ENCODE results near the gene ARHGAP19.
"Not testable (repeated sequence)": the region's sequence is repeated elsewhere in the genome, so short reads cannot be mapped to it uniquely, and the experiment has no call there.

DNA sequence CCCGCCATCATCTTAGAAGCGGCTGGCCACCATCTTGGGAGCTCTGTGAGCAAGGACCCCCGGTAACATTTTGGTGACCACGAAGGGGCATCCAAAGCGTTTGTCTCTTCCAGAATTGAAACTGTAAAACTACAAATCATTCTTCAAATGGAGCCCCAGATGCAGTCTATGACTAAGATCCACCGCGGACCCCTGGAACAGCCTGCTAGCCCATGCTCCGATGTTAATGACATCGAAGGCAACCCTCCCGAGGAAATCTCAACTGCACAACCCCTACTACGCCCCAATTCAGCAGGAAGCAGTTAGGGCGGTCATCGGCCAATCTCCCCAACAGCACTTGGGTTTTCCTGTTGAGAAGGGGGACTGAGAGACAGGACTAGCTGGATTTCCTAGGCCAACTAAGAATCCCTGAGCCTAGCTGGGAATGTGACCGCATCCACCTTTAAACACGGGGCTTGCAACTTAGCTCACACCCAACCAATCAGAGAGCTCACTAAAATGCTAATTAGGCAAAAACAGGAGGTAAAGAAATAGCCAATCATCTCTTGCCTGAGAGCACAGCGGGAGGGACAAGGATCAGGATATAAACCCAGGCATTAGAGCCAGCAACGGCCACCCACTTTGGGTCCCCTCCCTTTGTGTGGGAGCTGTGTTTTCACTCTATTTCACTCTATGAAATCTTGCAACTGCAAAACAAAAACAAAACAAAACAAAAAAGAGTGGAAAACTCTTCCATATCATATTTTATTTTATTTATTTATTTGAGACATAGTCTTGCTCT, 1.7 kb downstream of the ARHGAP19 start:
- not testable (repeated sequence) for TF ChIP-seq FOXM1 (IDR thresholded peaks at IDR 0.05; ENCODE audit: borderline replicate concordance); NFRKB (IDR thresholded peaks at IDR 0.05); TARDBP (IDR thresholded peaks at IDR 0.05); SUZ12 (IDR thresholded peaks at IDR 0.05); ELF4 (IDR thresholded peaks at IDR 0.05); ZNF384 (IDR thresholded peaks at IDR 0.05); ARNT (IDR thresholded peaks at IDR 0.05); BHLHE40 (IDR thresholded peaks at IDR 0.05; ENCODE audit: borderline replicate concordance)
